Measurements from ENCODE around the gene RAB34. TPM values are rescaled to one million over a fixed set of nuclear protein-coding genes. Genes with fewer than 3 reads are reported as not detected.

The RAB34 gene
- total and polyA plus RNA-seq, 7 experiments from 2014 or later: 11.0 to 50.2 (median 16.4) TPM

- ATAC-seq (no peak), DNase-seq (no peak)
- Mint-ChIP-seq H3K4me1 (peaks cover 0 to 7% (median 4%) of the 10 kb centered on the region in 7 donors), H3K9me3 (no peaks in the 10 kb centered on the region), H3K4me3 (no peak overlapping the region), H3K36me3 (peaks cover 8 to 22% (median 13%) of the 10 kb centered on the region in 5 donors), H3K27me3 (no peaks in the 10 kb centered on the region), H3K27ac (peak overlapping the region in 4 of 9 donors; percentile 29 to 75 (median 64))
- H3K4me1 ChIP-seq (ENCODE audit: control insufficient read depth in 2 of 2, insufficient read depth in 2 of 2, low read length in 2 of 2): no peaks in the 10 kb centered on the region
- no peak overlapping the region for H3K4me3 ChIP-seq (ENCODE audit: low read length)
- peak overlapping the region; percentile 8 for H3K27ac ChIP-seq (ENCODE audit: low read depth, low read length)
- peaks cover 0 to 51% (median 0%) of the 10 kb centered on the region in 3 experiments for H3K36me3 ChIP-seq (ENCODE audit: control insufficient read depth in 2 of 3, insufficient read depth in 3 of 3, low read length in 3 of 3)
- ChIA-PET POLR2A (interaction anchor here (2.3 kb wide), 1 partner anchor 15 kb away, joined by 8 read pairs; the partner anchor contains the start of gene RPL23A), CTCF (interaction anchor here (1.6 kb wide), 1 partner anchor 58 kb away, joined by 4 read pairs; no protein-coding TSS in a partner anchor)
- H3K9me3 ChIP-seq (ENCODE audit: control insufficient read depth in 2 of 3, low read length in 3 of 3): no peaks in the 10 kb centered on the region
- no peaks in the 10 kb centered on the region for H3K27me3 ChIP-seq (ENCODE audit: control insufficient read depth in 2 of 2, insufficient read depth in 2 of 2, low read length in 2 of 2)
- intact Hi-C loops (cut with micrococcal nuclease): no loop called here
These were observed 12.5 kb downstream of the RAB34 start for GRCh38 chr17:28705074-28705659.

GRCh38 chr17:28704219-28704858, 13.3 kb downstream of the RAB34 start:
- Mint-ChIP-seq H3K36me3 (peaks cover 9 to 24% (median 18%) of the 10 kb centered on the region in 5 donors), H3K27ac (peak overlapping the region in 1 of 9 donors; percentile 60), H3K27me3 (no peaks in the 10 kb centered on the region), H3K4me1 (peaks cover 0 to 7% (median 4%) of the 10 kb centered on the region in 7 donors), H3K9me3 (no peaks in the 10 kb centered on the region), H3K4me3 (no peak overlapping the region)
- Histone ChIP-seq H3K36me3 (ENCODE audit: control insufficient read depth in 2 of 3, insufficient read depth in 3 of 3, low read length in 3 of 3) (peaks cover 3 to 60% (median 6%) of the 10 kb centered on the region in 3 experiments), H3K27ac (ENCODE audit: low read depth, low read length) (no peak overlapping the region), H3K4me3 (ENCODE audit: low read length) (no peak overlapping the region), H3K9me3 (ENCODE audit: control insufficient read depth in 2 of 3, low read length in 3 of 3) (no peaks in the 10 kb centered on the region), H3K27me3 (ENCODE audit: control insufficient read depth in 2 of 2, insufficient read depth in 2 of 2, low read length in 2 of 2) (no peaks in the 10 kb centered on the region), H3K4me1 (ENCODE audit: control insufficient read depth in 2 of 2, insufficient read depth in 2 of 2, low read length in 2 of 2) (no peaks in the 10 kb centered on the region)
- intact Hi-C loops (cut with micrococcal nuclease): no loop called here
- DNase-seq: no peak
- ChIA-PET POLR2A (interaction anchor here (0.6 to 2.3 kb wide), 2 partner anchors 16 to 43 kb away, joined by 3 to 8 read pairs; partner anchors contain the start of gene RPL23A), CTCF (no interaction called here)
- no peak for ATAC-seq

- Mint-ChIP-seq H3K27me3 (no peaks in the 10 kb centered on the region), H3K4me3 (no peak overlapping the region), H3K27ac (peak overlapping the region in 2 of 9 donors; percentile 42 to 60), H3K36me3 (peaks cover 9 to 25% (median 19%) of the 10 kb centered on the region in 5 donors), H3K9me3 (no peaks in the 10 kb centered on the region), H3K4me1 (peaks cover 0 to 7% (median 4%) of the 10 kb centered on the region in 7 donors)
- no peak overlapping the region for H3K4me3 ChIP-seq (ENCODE audit: low read length)
- ATAC-seq (no peak), DNase-seq (no peak)
- no peaks in the 10 kb centered on the region for H3K9me3 ChIP-seq (ENCODE audit: control insufficient read depth in 2 of 3, low read length in 3 of 3)
- H3K27ac ChIP-seq (ENCODE audit: low read depth, low read length): no peak overlapping the region
- ChIA-PET POLR2A (interaction anchor here (0.6 kb wide), 1 partner anchor 43 kb away, joined by 3 read pairs; no protein-coding TSS in a partner anchor), CTCF (no interaction called here)
- intact Hi-C loops (cut with micrococcal nuclease): no loop called here
- no peaks in the 10 kb centered on the region for H3K4me1 ChIP-seq (ENCODE audit: control insufficient read depth in 2 of 2, insufficient read depth in 2 of 2, low read length in 2 of 2)
- peaks cover 7 to 66% (median 10%) of the 10 kb centered on the region in 3 experiments for H3K36me3 ChIP-seq (ENCODE audit: control insufficient read depth in 2 of 3, insufficient read depth in 3 of 3, low read length in 3 of 3)
- H3K27me3 ChIP-seq (ENCODE audit: control insufficient read depth in 2 of 2, insufficient read depth in 2 of 2, low read length in 2 of 2): no peaks in the 10 kb centered on the region
These were observed 14.0 kb downstream of the RAB34 start for GRCh38 chr17:28703552-28704218.

- H3K36me3 ChIP-seq (ENCODE audit: control insufficient read depth in 2 of 3, insufficient read depth in 3 of 3, low read length in 3 of 3): peaks cover 10 to 75% (median 13%) of the 10 kb centered on the region in 3 experiments
These were observed 14.9 kb downstream of the RAB34 start for GRCh38 chr17:28702752-28703150.

DNA sequence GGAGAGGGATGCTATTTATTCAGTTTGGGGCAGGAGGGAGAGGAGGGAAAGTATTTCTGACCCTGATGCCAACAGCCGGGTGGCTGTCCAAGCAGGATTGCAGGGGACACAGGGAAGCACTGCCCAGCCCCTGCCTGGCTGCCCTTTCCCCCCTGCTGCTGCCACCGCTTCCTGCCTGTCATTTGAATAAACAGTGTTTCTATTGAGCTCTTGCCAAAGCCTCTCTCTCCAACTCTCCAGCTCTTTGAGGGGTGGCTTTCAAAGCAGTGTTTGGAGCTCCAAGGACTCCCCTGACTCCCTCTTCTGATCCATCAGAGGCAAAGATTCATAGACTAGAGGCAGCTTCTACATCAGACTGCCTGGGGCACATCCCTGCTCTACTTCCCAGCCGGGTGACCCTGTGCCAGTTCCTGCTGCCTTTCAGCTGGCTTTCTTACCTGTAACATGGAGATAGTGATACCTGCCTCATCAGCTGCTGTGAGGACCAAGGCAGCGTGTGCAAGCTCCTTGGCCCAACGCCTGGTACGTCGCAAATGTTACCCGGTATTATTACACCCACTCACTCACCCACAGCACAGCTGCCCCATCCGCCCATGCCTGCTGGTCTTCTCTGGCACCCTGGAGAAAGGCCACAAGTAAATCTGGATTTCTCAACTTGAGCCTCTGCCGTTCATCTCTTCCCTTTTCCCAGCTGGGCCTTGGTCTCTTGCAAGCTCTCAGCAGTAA, 15.5 kb downstream of the RAB34 start:
- Histone ChIP-seq H3K36me3 (ENCODE audit: control insufficient read depth in 2 of 3, insufficient read depth in 3 of 3, low read length in 3 of 3) (peaks cover 10 to 81% (median 15%) of the 10 kb centered on the region in 3 experiments), H3K27me3 (ENCODE audit: control insufficient read depth in 2 of 2, insufficient read depth in 2 of 2, low read length in 2 of 2) (no peaks in the 10 kb centered on the region), H3K27ac (ENCODE audit: low read depth, low read length) (no peak overlapping the region), H3K4me3 (ENCODE audit: low read length) (no peak overlapping the region), H3K9me3 (ENCODE audit: control insufficient read depth in 2 of 3, low read length in 3 of 3) (no peaks in the 10 kb centered on the region), H3K4me1 (ENCODE audit: control insufficient read depth in 2 of 2, insufficient read depth in 2 of 2, low read length in 2 of 2) (no peaks in the 10 kb centered on the region)
- no peaks in the 10 kb centered on the region for H3K27me3 Mint-ChIP-seq
- ATAC-seq: no peak
- POLR2A ChIA-PET: no interaction called here
- peaks cover 18 to 36% (median 20%) of the 10 kb centered on the region in 5 donors for H3K36me3 Mint-ChIP-seq
- no peaks in the 10 kb centered on the region for H3K9me3 Mint-ChIP-seq
- H3K4me1 Mint-ChIP-seq: peaks cover 0 to 4% (median 0%) of the 10 kb centered on the region in 7 donors
- no peak for DNase-seq
- H3K4me3 Mint-ChIP-seq: no peak overlapping the region
- H3K27ac Mint-ChIP-seq: peak overlapping the region in 1 of 9 donors; percentile 25
- CTCF ChIA-PET: interaction anchor here (1.0 kb wide), 1 partner anchor 592 kb away, joined by 4 read pairs; the partner anchor contains the start of gene NUFIP2
- intact Hi-C loops (cut with micrococcal nuclease): no loop called here

More at GRCh38 chr17:28702752-28703150, 14.9 kb downstream of the RAB34 start:
- Histone ChIP-seq H3K9me3 (ENCODE audit: control insufficient read depth in 2 of 3, low read length in 3 of 3) (no peaks in the 10 kb centered on the region), H3K4me3 (ENCODE audit: low read length) (no peak overlapping the region), H3K27ac (ENCODE audit: low read depth, low read length) (no peak overlapping the region), H3K27me3 (ENCODE audit: control insufficient read depth in 2 of 2, insufficient read depth in 2 of 2, low read length in 2 of 2) (no peaks in the 10 kb centered on the region), H3K4me1 (ENCODE audit: control insufficient read depth in 2 of 2, insufficient read depth in 2 of 2, low read length in 2 of 2) (no peaks in the 10 kb centered on the region)
- POLR2A ChIA-PET: no interaction called here
- Mint-ChIP-seq H3K36me3 (peaks cover 15 to 32% (median 19%) of the 10 kb centered on the region in 5 donors), H3K9me3 (no peaks in the 10 kb centered on the region), H3K27ac (no peak overlapping the region), H3K4me3 (no peak overlapping the region), H3K4me1 (peaks cover 0 to 7% (median 0%) of the 10 kb centered on the region in 7 donors), H3K27me3 (no peaks in the 10 kb centered on the region)
- CTCF ChIA-PET: interaction anchor here (1.0 kb wide), 1 partner anchor 591 kb away, joined by 4 read pairs; the partner anchor contains the start of gene NUFIP2
- intact Hi-C loops (cut with micrococcal nuclease): no loop called here
- no peak for DNase-seq
- no peak for ATAC-seq

- Histone ChIP-seq H3K4me3 (ENCODE audit: low read length) (no peak overlapping the region), H3K27me3 (ENCODE audit: control insufficient read depth in 2 of 2, insufficient read depth in 2 of 2, low read length in 2 of 2) (no peaks in the 10 kb centered on the region), H3K36me3 (ENCODE audit: control insufficient read depth in 2 of 3, insufficient read depth in 3 of 3, low read length in 3 of 3) (peaks cover 18 to 93% (median 21%) of the 10 kb centered on the region in 3 experiments), H3K27ac (ENCODE audit: low read depth, low read length) (no peak overlapping the region), H3K9me3 (ENCODE audit: control insufficient read depth in 2 of 3, low read length in 3 of 3) (no peaks in the 10 kb centered on the region), H3K4me1 (ENCODE audit: control insufficient read depth in 2 of 2, insufficient read depth in 2 of 2, low read length in 2 of 2) (no peaks in the 10 kb centered on the region)
- Mint-ChIP-seq H3K27me3 (no peaks in the 10 kb centered on the region), H3K4me3 (no peak overlapping the region), H3K9me3 (no peaks in the 10 kb centered on the region), H3K27ac (no peak overlapping the region), H3K4me1 (peaks cover 0 to 4% (median 0%) of the 10 kb centered on the region in 7 donors), H3K36me3 (peaks cover 18 to 43% (median 20%) of the 10 kb centered on the region in 5 donors)
- ChIA-PET CTCF (interaction anchor here (0.6 kb wide), 1 partner anchor 191 kb away, joined by 3 read pairs; no protein-coding TSS in a partner anchor), POLR2A (no interaction called here)
- intact Hi-C loops (cut with micrococcal nuclease): no loop called here
- no peak for DNase-seq
- ATAC-seq: no peak
These were observed 16.7 kb downstream of the RAB34 start for GRCh38 chr17:28700830-28701492.
